ENCODE measurements around the gene CD302. TPM values are rescaled to one million over a fixed set of nuclear protein-coding genes. Genes with fewer than 3 reads are reported as not detected.
A peak's percentile ranks its signal among the peaks of the same experiment; 100 is the strongest.

Gene CD302
- total and polyA plus RNA-seq, 2 donors (not counting 3 experiments of a cell fraction or from before 2014, with no cell fraction given) = 10.4 to 10.6 TPM

GRCh38 chr2:159758686-159759085 lies 39.3 kb downstream of the CD302 start:
- FAIRE-seq (peak; percentile 18), DNase-seq (ENCODE audit: low read depth, low spot score) (no peak)
- Histone ChIP-seq H3K36me3 (ENCODE audit: control insufficient read depth in 2 of 2, extremely low read depth in 1 of 2, insufficient read depth in 2 of 2, low read length in 2 of 2) (peaks cover 7 to 42% of the 10 kb centered on the region in 2 experiments), H3K4me1 (ENCODE audit: control insufficient read depth, extremely low read depth, insufficient read depth, low read length) (peaks cover 14% of the 10 kb centered on the region), H3K4me2 (ENCODE audit: insufficient read depth, low read length) (no peak overlapping the region), H3K27me3 (ENCODE audit: control insufficient read depth in 2 of 2, insufficient read depth in 2 of 2, low read length in 2 of 2) (no peaks in the 10 kb centered on the region), H3K4me3 (replicated peaks in 1 of 3; ENCODE audit: insufficient read depth in 1 of 3, low read depth in 1 of 3, low read length in 3 of 3) (no peak overlapping the region), H3K9ac (replicated peaks; ENCODE audit: extremely low read depth, insufficient read depth, low read length) (no peak overlapping the region), H2AFZ (ENCODE audit: low read depth, low read length) (no peak overlapping the region), H4K20me1 (replicated peaks; ENCODE audit: control insufficient read depth, extremely low read depth, insufficient read depth, low read length) (peaks cover 3% of the 10 kb centered on the region), H3K79me2 (ENCODE audit: control insufficient read depth, insufficient read depth, low read length) (peaks cover 74% of the 10 kb centered on the region), H3K27ac (ENCODE audit: insufficient read depth, low read depth, low read length) (no peak overlapping the region), H3K9me1 (replicated peaks; ENCODE audit: control insufficient read depth, extremely low read depth, insufficient read depth, low read length) (peaks cover 3% of the 10 kb centered on the region), H3K9me3 (replicated peaks; ENCODE audit: control insufficient read depth, insufficient read depth, low read length) (no peaks in the 10 kb centered on the region)
- intact Hi-C loops (cut with micrococcal nuclease) (no loop called here), dilution Hi-C loops (cut with MboI; ENCODE audit: extremely low pct_ligation_motif_present, low sequenced_read_pairs) (no loop called here)
- TF ChIP-seq EZH2 (IDR thresholded peaks at IDR 0.05; ENCODE audit: borderline replicate concordance, low read depth, low read length, severe bottlenecking) = no peak
- ChIA-PET CTCF (interaction anchor here (0.6 to 1.8 kb wide), 3 partner anchors 11 to 163 kb away, joined by 4 to 6 read pairs (median 5); no protein-coding TSS in a partner anchor), POLR2A (no interaction called here)
- BruUV-seq (replicated peaks) = no TSS peak

GRCh38 chr2:159758239-159758638 lies 39.8 kb downstream of the CD302 start:
- BruUV-seq (replicated peaks) = no TSS peak
- FAIRE-seq (no peak), DNase-seq (ENCODE audit: low read depth, low spot score) (no peak)
- no peak overlapping the region for H3K4me2 ChIP-seq (ENCODE audit: insufficient read depth, low read length)
- intact Hi-C loops (cut with micrococcal nuclease) = no loop called here
- H2AFZ ChIP-seq (ENCODE audit: low read depth, low read length) = no peak overlapping the region
- peaks cover 7 to 44% of the 10 kb centered on the region in 2 experiments for H3K36me3 ChIP-seq (ENCODE audit: control insufficient read depth in 2 of 2, extremely low read depth in 1 of 2, insufficient read depth in 2 of 2, low read length in 2 of 2)
- H3K9ac ChIP-seq (replicated peaks; ENCODE audit: extremely low read depth, insufficient read depth, low read length) = no peak overlapping the region
- no peak overlapping the region for H3K4me3 ChIP-seq (replicated peaks in 1 of 3; ENCODE audit: insufficient read depth in 1 of 3, low read depth in 1 of 3, low read length in 3 of 3)
- POLR2A ChIA-PET = no interaction called here
- no peaks in the 10 kb centered on the region for H3K9me3 ChIP-seq (replicated peaks; ENCODE audit: control insufficient read depth, insufficient read depth, low read length)
- peaks cover 14% of the 10 kb centered on the region for H3K4me1 ChIP-seq (ENCODE audit: control insufficient read depth, extremely low read depth, insufficient read depth, low read length)
- no peaks in the 10 kb centered on the region for H3K27me3 ChIP-seq (ENCODE audit: control insufficient read depth in 2 of 2, insufficient read depth in 2 of 2, low read length in 2 of 2)
- H4K20me1 ChIP-seq (replicated peaks; ENCODE audit: control insufficient read depth, extremely low read depth, insufficient read depth, low read length) = peaks cover 3% of the 10 kb centered on the region
- no peak for TF ChIP-seq GATA2 (IDR thresholded peaks at IDR 0.05; ENCODE audit: insufficient read depth, insufficient read length, low read depth, low read length)
- TF ChIP-seq MYC (IDR thresholded peaks at IDR 0.05; ENCODE audit: low read depth, low read length) = no peak
- no peak for TF ChIP-seq CTCF (IDR thresholded peaks at IDR 0.05; ENCODE audit: extremely low read depth in 1 of 2, insufficient read depth in 1 of 2, low read depth in 1 of 2, low read length in 2 of 2)
- no peak for TF ChIP-seq POLR2A (IDR thresholded peaks at IDR 0.05; ENCODE audit: low read depth, low read length)
- TF ChIP-seq FOS (IDR thresholded peaks at IDR 0.05; ENCODE audit: borderline replicate concordance, insufficient read depth, low read length) = no peak
- TF ChIP-seq EZH2 (IDR thresholded peaks at IDR 0.05; ENCODE audit: borderline replicate concordance, low read depth, low read length, severe bottlenecking) = no peak
- H3K79me2 ChIP-seq (ENCODE audit: control insufficient read depth, insufficient read depth, low read length) = peaks cover 76% of the 10 kb centered on the region
- dilution Hi-C loops (cut with MboI; ENCODE audit: extremely low pct_ligation_motif_present, low sequenced_read_pairs) = no loop called here
- H3K9me1 ChIP-seq (replicated peaks; ENCODE audit: control insufficient read depth, extremely low read depth, insufficient read depth, low read length) = peaks cover 3% of the 10 kb centered on the region
- CTCF ChIA-PET = interaction anchor here (1.8 kb wide), 1 partner anchor 12 kb away, joined by 6 read pairs; no protein-coding TSS in a partner anchor
- no peak overlapping the region for H3K27ac ChIP-seq (ENCODE audit: insufficient read depth, low read depth, low read length)

Measured in endothelial cell of umbilical vein (primary cell).